ENCODE data around the gene ISYNA1. TPM values are rescaled to one million over a fixed set of nuclear protein-coding genes. Genes with fewer than 3 reads are reported as not detected.

The ISYNA1 gene
- total RNA-seq, 6 donors from 2014 or later, result 14.5 to 55.5 (median 20.0) TPM

DNA sequence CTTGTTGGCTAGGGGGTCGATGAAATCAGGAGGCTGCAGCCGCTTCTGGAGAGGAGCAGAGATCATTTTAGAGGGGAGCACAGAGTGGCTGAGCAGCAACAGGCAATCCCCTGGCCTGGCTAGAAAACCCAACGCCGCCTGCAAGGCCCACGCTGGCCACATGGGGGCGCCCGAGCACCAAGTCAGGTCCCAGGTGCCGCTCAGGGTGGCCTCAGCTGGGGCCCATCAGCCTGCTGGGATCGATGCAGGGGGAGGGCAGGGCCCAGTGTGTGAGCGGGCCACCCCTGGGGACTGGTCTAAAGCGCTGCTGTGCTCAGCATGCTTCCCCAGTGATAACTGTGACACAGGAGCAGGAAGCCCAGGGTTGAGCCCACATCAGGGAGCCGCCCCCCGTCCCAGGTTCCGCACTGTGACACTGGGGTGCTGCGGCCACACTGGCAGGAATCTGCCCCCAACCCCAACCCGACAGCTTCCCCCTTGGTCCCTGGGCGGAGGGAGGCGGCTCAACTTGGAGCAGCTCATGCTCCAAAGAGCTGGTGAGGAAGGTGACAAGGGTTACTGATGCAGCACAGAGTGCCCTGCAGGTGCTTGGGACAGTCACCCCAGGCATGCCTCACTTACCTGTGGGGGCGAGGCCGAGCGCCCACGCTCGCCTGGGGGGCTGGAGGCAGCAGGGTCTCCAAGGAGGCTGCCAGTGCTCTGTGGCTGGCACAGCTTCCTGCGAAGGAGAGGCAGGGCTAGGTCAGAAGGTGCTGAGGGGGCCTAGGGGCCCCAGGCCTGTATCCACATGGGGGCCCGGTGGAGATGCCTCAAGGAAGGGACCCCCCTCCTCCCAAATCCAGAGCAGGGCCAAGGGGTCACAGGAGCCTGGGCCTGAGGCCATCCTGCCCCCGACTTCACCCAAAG is 13.3 kb upstream of the ISYNA1 start:
- Histone ChIP-seq H3K4me1 (peaks cover 0 to 13% (median 7%) of the 10 kb centered on the region in 4 donors), H3K36me3 (peaks cover 8 to 88% (median 40%) of the 10 kb centered on the region in 4 donors), H3K9me3 (no peaks in the 10 kb centered on the region), H3K4me3 (no peak overlapping the region), H3K27ac (peak overlapping the region in 1 of 4 donors; percentile 11), H3K27me3 (no peaks in the 10 kb centered on the region)
- 52 to 85% methylated on average over 8 to 23 of the region's 26 CpGs for WGBS, 2 donors
- DNase-seq (peak; percentile 83 to 98), ATAC-seq (ENCODE audit: low FRiP score in 2 of 2) (peak; percentile 84 to 90)
- TF ChIP-seq POLR2AphosphoS5 (IDR thresholded peaks at IDR 0.05), result peak; percentile 31 to 53
- no peak for TF ChIP-seq POLR2A (IDR thresholded peaks at IDR 0.05)
- TF ChIP-seq, protein P1, sequence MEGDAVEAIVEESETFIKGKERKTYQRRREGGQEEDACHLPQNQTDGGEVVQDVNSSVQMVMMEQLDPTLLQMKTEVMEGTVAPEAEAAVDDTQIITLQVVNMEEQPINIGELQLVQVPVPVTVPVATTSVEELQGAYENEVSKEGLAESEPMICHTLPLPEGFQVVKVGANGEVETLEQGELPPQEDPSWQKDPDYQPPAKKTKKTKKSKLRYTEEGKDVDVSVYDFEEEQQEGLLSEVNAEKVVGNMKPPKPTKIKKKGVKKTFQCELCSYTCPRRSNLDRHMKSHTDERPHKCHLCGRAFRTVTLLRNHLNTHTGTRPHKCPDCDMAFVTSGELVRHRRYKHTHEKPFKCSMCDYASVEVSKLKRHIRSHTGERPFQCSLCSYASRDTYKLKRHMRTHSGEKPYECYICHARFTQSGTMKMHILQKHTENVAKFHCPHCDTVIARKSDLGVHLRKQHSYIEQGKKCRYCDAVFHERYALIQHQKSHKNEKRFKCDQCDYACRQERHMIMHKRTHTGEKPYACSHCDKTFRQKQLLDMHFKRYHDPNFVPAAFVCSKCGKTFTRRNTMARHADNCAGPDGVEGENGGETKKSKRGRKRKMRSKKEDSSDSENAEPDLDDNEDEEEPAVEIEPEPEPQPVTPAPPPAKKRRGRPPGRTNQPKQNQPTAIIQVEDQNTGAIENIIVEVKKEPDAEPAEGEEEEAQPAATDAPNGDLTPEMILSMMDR (IDR thresholded peaks at IDR 0.05), result peak; percentile 95 to 98 (median 96)

DNA sequence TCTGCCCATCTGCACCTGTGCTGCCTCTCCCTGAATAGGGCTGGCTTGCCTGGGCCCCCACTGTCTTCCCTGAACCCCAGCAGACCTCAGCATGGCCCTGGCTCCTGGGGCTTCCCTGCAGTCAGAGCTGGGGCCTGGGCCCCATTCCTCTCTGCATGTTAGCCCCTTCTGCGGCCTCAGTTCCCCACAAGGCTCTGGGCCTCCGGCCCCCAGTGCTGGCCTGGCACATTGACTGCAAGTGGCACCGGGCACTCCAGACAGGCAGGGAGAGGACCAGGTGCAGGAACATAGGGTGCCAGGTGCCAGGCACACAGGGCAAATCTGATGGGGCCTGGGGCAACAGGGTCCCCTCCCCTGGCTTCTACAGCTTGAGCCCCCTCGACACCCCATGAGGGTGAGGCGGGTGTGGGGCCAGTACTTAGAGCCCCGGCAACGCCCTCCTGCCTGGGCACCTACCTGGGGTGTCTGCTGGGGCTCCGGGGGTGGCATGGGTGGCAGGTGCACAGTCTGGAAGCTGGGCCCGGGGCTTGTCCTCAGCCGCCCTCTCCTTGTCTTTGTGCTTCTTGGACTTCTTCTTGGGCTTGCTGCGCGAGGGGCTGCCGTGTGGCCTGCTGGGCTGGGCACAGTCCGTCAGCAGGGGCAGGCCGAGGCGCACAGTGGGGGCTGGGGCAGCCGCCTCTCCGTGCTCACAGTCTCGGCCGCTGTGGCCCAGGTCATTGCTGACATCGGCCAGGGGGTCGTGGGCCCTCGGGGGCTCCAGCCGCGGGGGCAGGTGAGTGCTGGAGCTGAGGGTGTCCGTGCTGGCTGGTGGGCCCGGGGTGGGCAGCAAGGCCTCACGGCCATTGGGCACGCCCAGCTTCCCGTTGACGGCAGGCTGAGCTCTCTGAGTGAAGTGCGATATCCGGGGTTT is 12.3 kb upstream of the ISYNA1 start:
- DNase-seq, result peak in 1 of 2 donors; percentile 77
- WGBS, 2 donors, result 80 to 100% methylated on average over 2 to 27 of the region's 33 CpGs
- H3K36me3 ChIP-seq, result peaks cover 11 to 88% (median 48%) of the 10 kb centered on the region in 4 donors

DNA sequence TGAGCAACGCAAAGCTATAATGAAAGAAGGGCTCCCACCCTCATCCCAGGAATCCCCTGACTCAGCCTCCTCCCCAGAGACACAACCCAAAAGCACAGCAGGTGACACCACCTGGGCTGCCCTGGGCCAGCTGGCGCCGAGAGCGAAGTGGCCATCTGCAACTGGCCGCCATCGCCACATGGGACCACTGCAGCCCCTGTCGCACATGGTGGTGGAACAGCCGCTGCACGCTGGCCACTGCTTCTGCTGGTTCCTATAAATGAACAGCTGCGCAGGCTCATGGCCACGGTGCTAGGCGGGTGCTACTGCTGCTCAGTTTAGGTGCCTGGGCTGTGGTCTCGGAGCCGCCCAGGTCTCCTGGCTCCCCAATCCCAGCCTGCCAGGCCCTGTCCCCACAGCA is 11.6 kb upstream of the ISYNA1 start:
- WGBS, 2 donors, result 95 to 97% methylated on average over 4 to 12 of the region's 14 CpGs
- H3K27ac ChIP-seq, result no peak overlapping the region
- ATAC-seq (ENCODE audit: low FRiP score in 2 of 2) (no peak), DNase-seq (peak in 1 of 2 donors; percentile 77)
- peaks cover 0 to 16% (median 7%) of the 10 kb centered on the region in 4 donors for H3K4me1 ChIP-seq
- no peak overlapping the region for H3K4me3 ChIP-seq
- H3K27me3 ChIP-seq, result no peaks in the 10 kb centered on the region
- H3K9me3 ChIP-seq, result no peaks in the 10 kb centered on the region
- no peak for TF ChIP-seq POLR2AphosphoS5 (IDR thresholded peaks at IDR 0.05)
- TF ChIP-seq EP300 (IDR thresholded peaks at IDR 0.05), result no peak
- TF ChIP-seq, protein P1 (IDR thresholded peaks at IDR 0.05), result no peak
- TF ChIP-seq POLR2A (IDR thresholded peaks at IDR 0.05), result no peak
- peaks cover 18 to 94% (median 55%) of the 10 kb centered on the region in 4 donors for H3K36me3 ChIP-seq

More for the DNA sequence above, 12.3 kb upstream of the ISYNA1 start:
- Histone ChIP-seq H3K9me3 (no peaks in the 10 kb centered on the region), H3K4me3 (no peak overlapping the region), H3K27me3 (no peaks in the 10 kb centered on the region), H3K4me1 (peaks cover 0 to 16% (median 7%) of the 10 kb centered on the region in 4 donors), H3K27ac (no peak overlapping the region)
- ATAC-seq (ENCODE audit: low FRiP score in 2 of 2), result peak in 1 of 2 donors; percentile 4
- TF ChIP-seq POLR2AphosphoS5 (IDR thresholded peaks at IDR 0.05), result no peak
- TF ChIP-seq, protein P1 (IDR thresholded peaks at IDR 0.05), result no peak
- no peak for TF ChIP-seq POLR2A (IDR thresholded peaks at IDR 0.05)
- TF ChIP-seq EP300 (IDR thresholded peaks at IDR 0.05), result no peak

DNA sequence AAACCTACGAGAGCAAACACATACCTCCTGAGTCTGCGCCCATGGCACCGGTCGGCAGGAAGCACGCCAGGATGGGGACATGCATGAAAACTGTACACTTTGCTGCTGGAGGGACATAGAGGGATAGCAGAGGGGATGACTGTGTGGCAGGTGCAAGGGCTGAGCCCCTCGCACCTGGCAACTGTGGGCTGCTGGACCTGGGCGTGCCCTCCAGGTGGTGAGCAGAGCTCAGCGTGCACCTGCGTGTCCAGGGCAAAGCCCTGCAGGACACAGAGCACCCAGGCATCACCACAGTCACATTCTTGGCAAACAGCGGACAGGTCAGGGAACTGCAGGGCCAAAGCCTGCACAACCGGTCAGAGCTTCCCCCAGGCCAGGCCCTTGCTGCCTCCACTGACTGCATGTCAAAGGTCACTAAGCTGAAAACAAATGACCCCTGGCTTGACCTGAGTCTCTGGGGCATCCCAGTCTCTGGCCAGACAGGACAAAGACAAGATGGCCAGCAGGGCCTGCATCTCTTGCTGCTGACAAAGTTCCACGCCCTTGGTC is 9.0 kb upstream of the ISYNA1 start:
- TF ChIP-seq POLR2AphosphoS5 (IDR thresholded peaks at IDR 0.05) (no peak), POLR2A (IDR thresholded peaks at IDR 0.05) (no peak), EP300 (IDR thresholded peaks at IDR 0.05) (no peak)
- TF ChIP-seq, protein P1 (IDR thresholded peaks at IDR 0.05), result no peak
- peaks cover 0 to 16% (median 7%) of the 10 kb centered on the region in 4 donors for H3K4me1 ChIP-seq
- H3K9me3 ChIP-seq, result no peaks in the 10 kb centered on the region
- WGBS, 2 donors, result 86 to 93% methylated on average over 5 to 11 of the region's 12 CpGs
- H3K4me3 ChIP-seq, result no peak overlapping the region
- DNase-seq (peak in 1 of 2 donors; percentile 72), ATAC-seq (ENCODE audit: low FRiP score in 2 of 2) (no peak)
- H3K27me3 ChIP-seq, result no peaks in the 10 kb centered on the region
- H3K36me3 ChIP-seq, result peaks cover 24 to 89% (median 68%) of the 10 kb centered on the region in 4 donors
- H3K27ac ChIP-seq, result no peak overlapping the region
